Measurements from ENCODE around the gene RAB10. TPM values are rescaled to one million over a fixed set of nuclear protein-coding genes. Genes with fewer than 3 reads are reported as not detected.
"Not testable (repeated sequence)": the region's sequence is repeated elsewhere in the genome, so short reads cannot be mapped to it uniquely, and the experiment has no call there.

Gene RAB10
- total and polyA plus RNA-seq, 2 donors = 61.3 to 72.9 TPM

DNA sequence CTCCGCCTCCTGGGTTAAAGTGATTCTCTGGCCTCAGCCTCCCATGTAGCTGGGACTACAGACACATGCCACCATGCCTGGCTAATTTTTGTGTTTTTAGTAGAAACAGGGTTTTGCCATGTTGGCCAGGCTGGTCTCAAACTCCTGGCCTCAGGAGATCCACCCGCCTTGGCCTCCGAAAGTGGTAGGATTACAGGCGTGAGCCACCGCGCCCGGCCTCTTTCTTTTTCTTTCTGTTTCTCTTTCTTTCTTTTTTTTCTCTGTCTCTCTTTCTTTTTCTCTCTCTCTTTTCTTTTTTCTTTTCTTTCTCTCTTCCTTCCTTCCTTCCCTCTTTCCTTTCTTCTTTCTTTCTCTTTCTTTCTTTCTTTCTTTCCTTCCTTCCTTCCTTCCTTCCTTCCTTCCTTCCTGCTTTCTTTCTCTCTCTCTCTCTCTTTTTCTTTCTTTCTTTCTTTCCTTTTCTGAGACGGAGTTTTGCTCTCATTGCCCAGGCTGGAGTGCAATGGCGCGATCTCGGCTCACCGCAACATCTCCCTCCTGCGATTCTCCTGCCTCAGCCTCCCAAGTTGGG lies 35.0 kb upstream of the RAB10 start:
- H3K27me3 ChIP-seq (ENCODE audit: control insufficient read depth in 2 of 2, insufficient read depth in 1 of 2, low read length in 1 of 2); H3K27ac ChIP-seq (ENCODE audit: low read depth in 1 of 2, low read length in 1 of 2); H3K9me3 ChIP-seq (ENCODE audit: control insufficient read depth in 2 of 2, insufficient read depth in 1 of 2, low read length in 1 of 2); H3K36me3 ChIP-seq (ENCODE audit: control insufficient read depth in 2 of 2, insufficient read depth in 2 of 2, low read length in 1 of 2); H3K4me3 ChIP-seq (ENCODE audit: low read length in 2 of 2); DNase-seq (ENCODE audit: low read depth in 6 of 9, low spot score in 9 of 9); H3K4me1 ChIP-seq (ENCODE audit: control insufficient read depth in 2 of 2, insufficient read depth in 2 of 2, low read length in 2 of 2): not testable (repeated sequence)
- 98% methylated on average over 13 of the region's 13 CpGs for WGBS

DNA sequence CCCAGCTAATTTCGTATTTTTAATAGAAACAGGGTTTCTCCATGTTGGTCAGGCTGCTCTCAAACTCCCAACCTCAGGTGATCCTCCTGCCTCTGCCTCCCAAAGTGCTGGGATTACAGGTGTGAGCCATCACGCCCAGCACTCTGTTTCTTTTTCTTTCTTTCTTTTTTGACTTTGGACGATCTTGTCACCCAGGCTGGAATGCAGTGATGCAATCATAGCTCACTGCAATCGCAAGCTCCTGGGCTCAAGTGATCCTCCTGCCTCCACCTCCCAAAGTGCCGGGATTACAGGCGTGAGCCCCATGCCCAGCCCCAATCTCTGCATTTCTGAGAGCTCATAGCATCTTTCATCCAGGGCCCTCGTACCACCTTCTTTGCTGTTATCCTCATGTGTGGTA lies 34.5 kb upstream of the RAB10 start:
- not testable (repeated sequence) for H3K4me3 ChIP-seq (ENCODE audit: low read length in 2 of 2); DNase-seq (ENCODE audit: low read depth in 6 of 9, low spot score in 9 of 9); H3K27me3 ChIP-seq (ENCODE audit: control insufficient read depth in 2 of 2, insufficient read depth in 1 of 2, low read length in 1 of 2); H3K9me3 ChIP-seq (ENCODE audit: control insufficient read depth in 2 of 2, insufficient read depth in 1 of 2, low read length in 1 of 2); H3K27ac ChIP-seq (ENCODE audit: low read depth in 1 of 2, low read length in 1 of 2); H3K36me3 ChIP-seq (ENCODE audit: control insufficient read depth in 2 of 2, insufficient read depth in 2 of 2, low read length in 1 of 2); H3K4me1 ChIP-seq (ENCODE audit: control insufficient read depth in 2 of 2, insufficient read depth in 2 of 2, low read length in 2 of 2)
- WGBS = 97% methylated on average over 7 of the region's 7 CpGs

DNA sequence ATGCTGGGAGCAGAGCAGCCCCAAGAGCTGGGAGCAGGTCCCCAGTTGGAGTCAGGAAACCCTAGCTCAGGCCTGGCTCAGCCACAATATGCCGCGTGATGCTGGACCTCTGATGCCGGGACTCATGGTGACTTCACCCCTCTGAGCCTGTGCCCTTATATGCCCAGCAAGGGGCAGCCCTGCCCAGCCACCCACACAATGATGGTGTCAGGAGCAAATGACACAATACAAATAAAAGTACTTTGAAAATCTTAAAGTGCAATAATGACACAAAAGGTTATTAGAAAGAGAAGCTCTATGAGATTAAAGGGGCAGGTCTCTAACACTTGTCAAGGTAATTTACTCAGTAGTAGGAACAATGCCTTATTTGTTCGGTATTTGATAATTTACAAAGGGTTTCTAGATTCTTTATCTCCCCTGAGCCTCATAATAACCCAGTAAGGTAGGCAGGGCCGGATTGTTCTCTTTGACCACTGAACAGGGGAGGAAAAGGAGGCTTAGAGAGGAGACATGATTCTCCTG lies 33.3 kb upstream of the RAB10 start:
- DNase-seq (ENCODE audit: low read depth in 6 of 9, low spot score in 9 of 9) = no peak
- Histone ChIP-seq H3K9me3 (ENCODE audit: control insufficient read depth in 2 of 2, insufficient read depth in 1 of 2, low read length in 1 of 2) (no peaks in the 10 kb centered on the region), H3K4me1 (ENCODE audit: control insufficient read depth in 2 of 2, insufficient read depth in 2 of 2, low read length in 2 of 2) (peaks cover 0 to 5% of the 10 kb centered on the region in 2 donors), H3K36me3 (ENCODE audit: control insufficient read depth in 2 of 2, insufficient read depth in 2 of 2, low read length in 1 of 2) (no peaks in the 10 kb centered on the region), H3K27ac (ENCODE audit: low read depth in 1 of 2, low read length in 1 of 2) (no peak overlapping the region), H3K27me3 (ENCODE audit: control insufficient read depth in 2 of 2, insufficient read depth in 1 of 2, low read length in 1 of 2) (no peaks in the 10 kb centered on the region), H3K4me3 (ENCODE audit: low read length in 2 of 2) (no peak overlapping the region)
- 77% methylated on average over 5 of the region's 5 CpGs for WGBS

DNA sequence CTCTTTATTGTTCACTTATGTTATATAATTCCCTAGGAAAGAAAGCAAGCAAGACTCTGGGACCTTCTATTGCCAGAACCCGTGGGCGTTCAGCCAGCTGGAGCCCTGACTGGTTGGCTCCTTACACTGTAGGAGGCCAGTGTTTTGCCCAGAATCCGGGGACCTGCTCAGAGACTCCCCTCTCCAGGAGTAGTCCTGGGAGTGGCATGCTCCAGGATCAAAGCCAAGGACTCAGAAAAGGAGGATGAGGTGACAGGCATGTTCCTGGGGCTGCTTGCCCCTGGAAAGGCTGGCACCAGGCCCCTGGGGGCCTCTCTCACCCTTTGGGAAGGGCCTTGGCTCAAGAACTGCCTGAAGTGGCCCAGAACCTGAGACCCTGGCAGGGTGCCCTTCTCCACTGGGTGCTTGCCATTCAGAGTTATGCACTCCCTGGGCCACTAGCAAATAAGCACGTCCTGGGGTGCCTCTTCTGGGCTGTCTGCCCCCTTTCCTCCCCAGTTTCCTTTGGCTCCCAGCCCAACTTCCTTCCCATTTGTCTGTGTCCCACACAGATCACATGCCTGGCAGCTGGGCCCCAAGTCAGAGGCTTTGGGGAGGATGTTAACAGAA lies 32.0 kb upstream of the RAB10 start:
- H3K4me1 ChIP-seq (ENCODE audit: control insufficient read depth in 2 of 2, insufficient read depth in 2 of 2, low read length in 2 of 2) = peaks cover 0 to 5% of the 10 kb centered on the region in 2 donors
- no peaks in the 10 kb centered on the region for H3K9me3 ChIP-seq (ENCODE audit: control insufficient read depth in 2 of 2, insufficient read depth in 1 of 2, low read length in 1 of 2)
- H3K36me3 ChIP-seq (ENCODE audit: control insufficient read depth in 2 of 2, insufficient read depth in 2 of 2, low read length in 1 of 2) = no peaks in the 10 kb centered on the region
- H3K4me3 ChIP-seq (ENCODE audit: low read length in 2 of 2) = no peak overlapping the region
- H3K27ac ChIP-seq (ENCODE audit: low read depth in 1 of 2, low read length in 1 of 2) = peak overlapping the region in 1 of 2 donors; percentile 15
- no peak for DNase-seq (ENCODE audit: low read depth in 6 of 9, low spot score in 9 of 9)
- H3K27me3 ChIP-seq (ENCODE audit: control insufficient read depth in 2 of 2, insufficient read depth in 1 of 2, low read length in 1 of 2) = no peaks in the 10 kb centered on the region
- 65% methylated on average over 4 of the region's 4 CpGs for WGBS

DNA sequence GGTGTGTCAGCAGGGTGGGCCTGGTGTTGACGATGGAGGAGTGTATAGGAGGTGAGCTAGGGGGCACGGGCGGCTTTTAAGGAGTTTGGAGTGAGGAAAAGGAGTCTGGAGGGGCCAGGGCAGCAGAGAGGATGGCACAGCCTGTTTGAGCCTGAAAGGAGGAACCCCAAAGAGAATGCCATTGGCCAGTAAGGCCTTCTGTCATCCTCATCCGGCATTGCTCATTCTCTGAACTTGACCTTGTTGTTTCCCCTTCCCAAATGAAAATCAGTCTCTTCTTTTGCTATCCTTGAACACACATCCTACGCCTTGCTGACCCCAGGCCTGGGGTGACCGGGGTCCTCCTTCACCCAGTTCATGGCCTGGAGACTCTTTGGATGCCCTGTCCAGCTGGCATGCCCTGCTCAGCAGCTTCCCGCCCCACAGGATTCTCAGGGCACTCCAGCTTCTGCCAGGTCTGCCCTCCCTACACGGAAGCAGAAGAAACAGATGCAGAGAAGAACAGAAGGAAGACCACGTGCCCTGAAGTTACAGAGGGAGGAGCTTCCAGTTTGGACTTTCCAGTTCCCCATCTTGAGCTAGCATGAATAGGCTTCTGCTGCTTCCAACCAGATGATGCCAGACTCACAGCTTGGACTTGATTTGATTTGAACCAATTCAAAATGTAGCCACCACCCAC lies 31.1 kb upstream of the RAB10 start:
- Histone ChIP-seq H3K27ac (ENCODE audit: low read depth in 1 of 2, low read length in 1 of 2) (peak overlapping the region in 1 of 2 donors; percentile 43), H3K27me3 (ENCODE audit: control insufficient read depth in 2 of 2, insufficient read depth in 1 of 2, low read length in 1 of 2) (no peaks in the 10 kb centered on the region), H3K4me3 (ENCODE audit: low read length in 2 of 2) (no peak overlapping the region), H3K4me1 (ENCODE audit: control insufficient read depth in 2 of 2, insufficient read depth in 2 of 2, low read length in 2 of 2) (peaks cover 0 to 5% of the 10 kb centered on the region in 2 donors), H3K36me3 (ENCODE audit: control insufficient read depth in 2 of 2, insufficient read depth in 2 of 2, low read length in 1 of 2) (no peaks in the 10 kb centered on the region), H3K9me3 (ENCODE audit: control insufficient read depth in 2 of 2, insufficient read depth in 1 of 2, low read length in 1 of 2) (no peaks in the 10 kb centered on the region)
- DNase-seq (ENCODE audit: low read depth in 6 of 9, low spot score in 9 of 9) = no peak
- WGBS = 82% methylated on average over 9 of the region's 9 CpGs

DNA sequence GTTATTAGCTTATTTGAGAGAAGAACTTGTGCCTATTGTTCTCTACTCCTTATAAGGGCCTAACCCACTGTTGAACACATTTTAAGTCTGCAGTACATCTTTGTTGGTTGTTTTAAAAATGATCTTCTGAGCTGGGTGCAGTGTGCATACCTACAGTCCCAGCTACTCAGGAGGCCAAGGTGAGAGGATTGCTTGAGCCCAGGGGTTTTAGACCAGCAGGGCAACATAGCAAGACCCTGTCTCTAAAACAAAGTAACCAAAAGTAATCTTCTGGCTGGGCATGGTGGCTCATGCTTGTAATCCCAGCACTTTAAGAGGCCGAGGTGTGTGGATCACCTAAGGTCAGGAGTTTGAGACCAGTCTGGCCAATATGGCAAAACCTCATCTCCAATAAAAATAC lies 25.8 kb upstream of the RAB10 start:
- H3K4me3 ChIP-seq (ENCODE audit: low read length in 2 of 2) = no peak overlapping the region
- H3K27ac ChIP-seq (ENCODE audit: low read depth in 1 of 2, low read length in 1 of 2) = no peak overlapping the region
- WGBS = 100% methylated on average over 1 of the region's 1 CpG
- H3K4me1 ChIP-seq (ENCODE audit: control insufficient read depth in 2 of 2, insufficient read depth in 2 of 2, low read length in 2 of 2) = peaks cover 0 to 9% of the 10 kb centered on the region in 2 donors
- no peak for DNase-seq (ENCODE audit: low read depth in 6 of 9, low spot score in 9 of 9)
- no peaks in the 10 kb centered on the region for H3K9me3 ChIP-seq (ENCODE audit: control insufficient read depth in 2 of 2, insufficient read depth in 1 of 2, low read length in 1 of 2)
- H3K27me3 ChIP-seq (ENCODE audit: control insufficient read depth in 2 of 2, insufficient read depth in 1 of 2, low read length in 1 of 2) = no peaks in the 10 kb centered on the region
- H3K36me3 ChIP-seq (ENCODE audit: control insufficient read depth in 2 of 2, insufficient read depth in 2 of 2, low read length in 1 of 2) = no peaks in the 10 kb centered on the region

DNA sequence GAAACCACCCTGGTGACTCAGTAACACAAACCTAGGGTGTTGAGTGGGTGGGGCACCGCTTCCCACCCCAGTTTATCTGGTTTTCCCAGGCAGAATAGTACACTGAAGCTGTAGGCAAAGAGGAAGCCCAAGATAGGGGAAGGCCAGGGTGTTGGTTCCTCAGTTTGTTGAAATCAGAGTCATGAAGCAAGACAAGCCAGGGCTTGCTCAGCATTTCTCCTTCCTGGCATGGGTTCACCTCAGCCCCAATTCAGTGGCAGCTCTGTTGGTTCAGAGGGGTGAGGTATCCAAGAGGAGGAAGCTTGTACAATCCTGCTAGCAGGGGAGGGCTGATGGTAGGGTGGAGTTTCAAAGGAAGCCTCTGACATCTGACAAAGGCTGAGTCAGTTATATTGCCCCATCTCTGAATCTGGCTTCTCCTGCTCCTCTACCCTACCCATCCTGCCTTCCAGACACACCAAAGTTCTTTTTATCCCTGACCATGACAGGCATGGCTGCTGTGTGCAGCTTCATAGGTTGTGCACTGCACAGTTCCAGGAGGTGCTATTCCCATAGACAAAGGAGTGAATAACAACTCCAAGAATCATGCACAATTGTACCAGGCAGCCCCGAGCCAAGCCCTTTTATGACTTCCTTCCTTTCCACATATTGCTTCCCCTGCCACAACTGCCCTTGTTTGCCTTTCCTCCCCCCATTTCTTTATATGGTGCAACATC lies 24.9 kb upstream of the RAB10 start:
- peak overlapping the region; percentile 10 to 66 for H3K27ac ChIP-seq (ENCODE audit: low read depth in 1 of 2, low read length in 1 of 2)
- no peak overlapping the region for H3K4me3 ChIP-seq (ENCODE audit: low read length in 2 of 2)
- H3K4me1 ChIP-seq (ENCODE audit: control insufficient read depth in 2 of 2, insufficient read depth in 2 of 2, low read length in 2 of 2) = peaks cover 0 to 9% of the 10 kb centered on the region in 2 donors
- no peaks in the 10 kb centered on the region for H3K9me3 ChIP-seq (ENCODE audit: control insufficient read depth in 2 of 2, insufficient read depth in 1 of 2, low read length in 1 of 2)
- H3K36me3 ChIP-seq (ENCODE audit: control insufficient read depth in 2 of 2, insufficient read depth in 2 of 2, low read length in 1 of 2) = no peaks in the 10 kb centered on the region
- 67% methylated on average over 2 of the region's 2 CpGs for WGBS
- peak in 2 of 9 donors; percentile 17 to 48 for DNase-seq (ENCODE audit: low read depth in 6 of 9, low spot score in 9 of 9)
- no peaks in the 10 kb centered on the region for H3K27me3 ChIP-seq (ENCODE audit: control insufficient read depth in 2 of 2, insufficient read depth in 1 of 2, low read length in 1 of 2)

DNA sequence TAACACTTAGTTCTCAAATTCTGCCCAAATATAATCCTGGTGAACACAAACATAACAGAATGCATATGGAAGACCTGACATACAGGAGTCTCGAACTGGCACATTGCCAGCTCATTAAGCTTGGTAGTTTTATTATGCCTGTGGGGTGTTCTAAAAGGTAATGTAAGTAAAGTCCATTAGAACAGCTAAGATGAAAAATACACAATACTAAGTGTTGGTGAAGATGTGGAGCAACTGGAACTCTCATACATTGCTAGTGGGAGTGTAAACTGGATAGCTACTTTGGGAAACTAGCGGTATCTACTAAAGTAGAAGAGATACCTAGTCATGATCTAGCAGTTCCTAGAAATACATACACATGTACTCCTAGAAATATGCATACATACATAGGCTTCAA lies 24.3 kb upstream of the RAB10 start:
- 96% methylated on average over 2 of the region's 2 CpGs for WGBS
- Histone ChIP-seq H3K9me3 (ENCODE audit: control insufficient read depth in 2 of 2, insufficient read depth in 1 of 2, low read length in 1 of 2) (no peaks in the 10 kb centered on the region), H3K4me3 (ENCODE audit: low read length in 2 of 2) (no peak overlapping the region), H3K4me1 (ENCODE audit: control insufficient read depth in 2 of 2, insufficient read depth in 2 of 2, low read length in 2 of 2) (peaks cover 0 to 9% of the 10 kb centered on the region in 2 donors), H3K36me3 (ENCODE audit: control insufficient read depth in 2 of 2, insufficient read depth in 2 of 2, low read length in 1 of 2) (no peaks in the 10 kb centered on the region), H3K27me3 (ENCODE audit: control insufficient read depth in 2 of 2, insufficient read depth in 1 of 2, low read length in 1 of 2) (no peaks in the 10 kb centered on the region), H3K27ac (ENCODE audit: low read depth in 1 of 2, low read length in 1 of 2) (no peak overlapping the region)
- no peak for DNase-seq (ENCODE audit: low read depth in 6 of 9, low spot score in 9 of 9)

DNA sequence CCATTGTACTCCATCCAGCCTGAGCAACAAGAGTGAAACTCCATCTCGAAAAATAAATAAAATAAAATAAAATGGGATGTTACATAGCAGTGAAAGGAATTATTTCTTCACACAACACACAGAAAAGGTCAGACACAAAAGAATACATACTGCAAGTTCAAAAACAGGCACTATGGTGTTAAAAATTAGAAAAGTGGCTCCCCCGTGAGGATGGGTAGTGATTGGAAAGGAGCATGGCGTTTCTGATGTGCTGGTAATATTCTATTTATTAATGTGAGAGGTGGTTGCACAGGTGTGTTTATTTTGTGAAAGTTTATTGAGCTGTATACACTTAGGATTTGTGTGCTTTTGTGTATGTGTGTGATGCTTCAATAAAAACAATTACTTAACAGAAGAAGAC lies 22.9 kb upstream of the RAB10 start:
- H3K9me3 ChIP-seq (ENCODE audit: control insufficient read depth in 2 of 2, insufficient read depth in 1 of 2, low read length in 1 of 2) = no peaks in the 10 kb centered on the region
- H3K36me3 ChIP-seq (ENCODE audit: control insufficient read depth in 2 of 2, insufficient read depth in 2 of 2, low read length in 1 of 2) = no peaks in the 10 kb centered on the region
- WGBS = 93% methylated on average over 3 of the region's 3 CpGs
- H3K27me3 ChIP-seq (ENCODE audit: control insufficient read depth in 2 of 2, insufficient read depth in 1 of 2, low read length in 1 of 2) = no peaks in the 10 kb centered on the region
- H3K4me3 ChIP-seq (ENCODE audit: low read length in 2 of 2) = no peak overlapping the region
- no peak overlapping the region for H3K27ac ChIP-seq (ENCODE audit: low read depth in 1 of 2, low read length in 1 of 2)
- H3K4me1 ChIP-seq (ENCODE audit: control insufficient read depth in 2 of 2, insufficient read depth in 2 of 2, low read length in 2 of 2) = peaks cover 0 to 9% of the 10 kb centered on the region in 2 donors
- DNase-seq (ENCODE audit: low read depth in 6 of 9, low spot score in 9 of 9) = no peak

Measured in thymus (tissue), 11 donors.